ENCODE results near the gene SAMD4B. TPM values are rescaled to one million over a fixed set of nuclear protein-coding genes. Genes with fewer than 3 reads are reported as not detected.

SAMD4B gene
- total and polyA plus RNA-seq, 9 of the 15 experiments (the other 6 are each of a cell fraction or from before 2014, with no cell fraction given) = 3.4 to 90.5 (median 38.0) TPM

- TF ChIP-seq ZNF507 (tag; conservative IDR thresholded peaks at IDR 0.05) = no peak
- TF ChIP-seq NCOA4 (IDR thresholded peaks at IDR 0.05; ENCODE audit: partially characterized antibody) = no peak
- TF ChIP-seq NR2F6 (CRISPR knock-in tag; IDR thresholded peaks at IDR 0.05) = no peak
- no peak for TF ChIP-seq ZNF384 (IDR thresholded peaks at IDR 0.05; ENCODE audit: low read depth, low read length)
- TF ChIP-seq NFYB (IDR thresholded peaks at IDR 0.05; ENCODE audit: extremely low read depth, insufficient read length) = peak; percentile 54
- TF ChIP-seq HDAC1 (IDR thresholded peaks at IDR 0.05) = peak in 1 of 2 experiments; percentile 48; a peak in 1 of 4 replicates
- TF ChIP-seq NELFE (IDR thresholded peaks at IDR 0.05; ENCODE audit: insufficient read depth, insufficient read length) = no peak
- no peak for TF ChIP-seq LEF1 (IDR thresholded peaks at IDR 0.05)
- TF ChIP-seq ZEB2 (IDR thresholded peaks at IDR 0.05) = no peak; the same call in 1 of the 2 replicates
- TF ChIP-seq SIRT6 (IDR thresholded peaks at IDR 0.05; ENCODE audit: low read depth, low read length) = no peak
- TF ChIP-seq ATF6 (CRISPR knock-in tag; IDR thresholded peaks at IDR 0.05) = peak; percentile 80; the same call in 1 of the 2 replicates
- TF ChIP-seq CEBPB (tag; IDR thresholded peaks at IDR 0.05) = peak; percentile 85
- 0 out of 2 replicates have a peak, but pooled peaks have one; percentile 27 for TF ChIP-seq ZNF75A (CRISPR knock-in tag; IDR thresholded peaks at IDR 0.05)
- TF ChIP-seq CTBP1 (IDR thresholded peaks at IDR 0.05; ENCODE audit: borderline replicate concordance) = peak; percentile 76; the same call in 1 of the 2 replicates
- peak; percentile 91 for TF ChIP-seq ZNF592 (IDR thresholded peaks at IDR 0.05)
- TF ChIP-seq E2F8 (IDR thresholded peaks at IDR 0.05; ENCODE audit: low read depth, partially characterized antibody) = peak; percentile 59
- TF ChIP-seq HINFP (tag; conservative IDR thresholded peaks at IDR 0.05; ENCODE audit: low read depth) = 0 out of 2 replicates have a peak, but pooled peaks have one; percentile 10
Measured at GRCh38 chr19:39430675-39431593, 88.7 kb downstream of the SAMD4B start (continued).

Data from K562 (cell line).